Suppressor macrophage treated with lipopolysaccharide for 4 hours (primary cell): ENCODE measurements around the gene SLC9A9.

Experiments
- DNase-seq: peaks from one replicate; pipeline ENCODE4 v3.0.0-alpha.2; 2020

SLC9A9 gene

DNA sequence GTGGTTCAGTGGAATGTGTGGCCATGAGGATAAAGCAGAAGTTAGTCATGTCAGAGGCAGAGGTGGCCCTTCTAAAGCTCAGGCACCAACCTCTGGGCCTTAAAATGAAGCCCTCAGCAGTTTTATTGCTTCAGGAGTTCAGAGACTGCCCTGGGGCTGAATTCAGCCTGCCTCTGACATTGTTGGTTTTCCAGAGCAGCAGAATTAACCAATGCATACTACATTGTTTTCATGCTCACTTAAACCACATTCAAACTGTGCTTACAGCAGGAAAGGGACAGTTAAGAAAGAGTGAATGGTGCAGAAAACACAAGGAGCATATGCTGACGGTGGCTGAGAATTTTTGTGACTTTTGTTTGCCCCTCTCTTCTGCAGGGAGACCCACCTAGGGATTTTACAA is 408.5 kb downstream of the SLC9A9 start:
- DNase-seq, result no peak

- DNase-seq, result no peak
These were observed 410.9 kb downstream of the SLC9A9 start for GRCh38 chr3:143437405-143437804.

GRCh38 chr3:143436231-143436930 is 411.9 kb downstream of the SLC9A9 start:
- no peak for DNase-seq

GRCh38 chr3:143433787-143434378 is 414.4 kb downstream of the SLC9A9 start:
- peak; percentile 33 for DNase-seq

DNA sequence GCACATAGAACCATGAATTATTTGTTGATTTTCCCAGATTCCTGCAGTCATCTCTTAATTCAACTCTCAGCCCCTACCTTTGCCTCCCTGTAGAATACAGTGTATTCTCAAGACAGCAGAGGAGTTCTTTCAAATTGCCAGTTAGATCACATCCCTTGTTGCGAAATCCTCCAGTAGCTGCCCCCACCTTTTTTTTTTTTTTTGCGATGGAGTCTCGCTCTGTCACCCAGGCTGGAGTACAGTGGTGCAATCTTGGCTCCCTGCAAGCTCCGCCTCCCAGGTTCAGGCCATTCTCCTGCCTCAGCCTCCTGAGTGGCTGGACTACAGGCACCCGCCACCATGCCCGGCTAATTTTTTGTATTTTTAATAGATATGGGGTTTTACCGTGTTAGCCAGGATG is 417.0 kb downstream of the SLC9A9 start:
- peak; percentile 67 for DNase-seq

DNA sequence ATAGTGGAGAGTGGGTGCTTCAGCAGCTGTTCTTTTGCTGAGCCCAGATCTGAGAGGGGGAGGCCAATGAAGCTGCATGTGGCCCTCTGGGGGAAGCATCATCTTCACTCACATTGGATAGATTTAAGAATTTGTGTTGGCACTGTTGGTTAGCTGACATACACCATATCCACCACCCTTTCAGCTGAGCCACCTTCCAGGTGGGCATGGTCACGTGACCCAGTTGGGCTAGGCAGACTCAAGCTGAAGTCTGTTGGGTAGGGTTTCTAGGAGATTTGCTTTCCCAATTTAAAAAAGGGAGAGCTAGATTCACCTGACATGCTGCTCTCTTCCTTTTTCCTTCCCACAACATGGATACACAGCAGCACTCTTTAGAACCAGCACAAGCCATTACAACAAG is 417.7 kb downstream of the SLC9A9 start:
- no peak for DNase-seq

- DNase-seq, result peak; percentile 21
These were observed 418.4 kb downstream of the SLC9A9 start for GRCh38 chr3:143429628-143430514.

- no peak for DNase-seq
These were observed 420.0 kb downstream of the SLC9A9 start for GRCh38 chr3:143428294-143428693.

GRCh38 chr3:143427631-143428030 is 420.6 kb downstream of the SLC9A9 start:
- no peak for DNase-seq

GRCh38 chr3:143424874-143425273 is 423.4 kb downstream of the SLC9A9 start:
- DNase-seq, result no peak

GRCh38 chr3:143421556-143421955 is 426.7 kb downstream of the SLC9A9 start:
- DNase-seq, result no peak

GRCh38 chr3:143419611-143420010 is 428.7 kb downstream of the SLC9A9 start:
- DNase-seq, result no peak

GRCh38 chr3:143418391-143418790 is 429.9 kb downstream of the SLC9A9 start:
- DNase-seq, result no peak

- no peak for DNase-seq
These were observed 432.0 kb downstream of the SLC9A9 start for GRCh38 chr3:143416229-143416628.

DNA sequence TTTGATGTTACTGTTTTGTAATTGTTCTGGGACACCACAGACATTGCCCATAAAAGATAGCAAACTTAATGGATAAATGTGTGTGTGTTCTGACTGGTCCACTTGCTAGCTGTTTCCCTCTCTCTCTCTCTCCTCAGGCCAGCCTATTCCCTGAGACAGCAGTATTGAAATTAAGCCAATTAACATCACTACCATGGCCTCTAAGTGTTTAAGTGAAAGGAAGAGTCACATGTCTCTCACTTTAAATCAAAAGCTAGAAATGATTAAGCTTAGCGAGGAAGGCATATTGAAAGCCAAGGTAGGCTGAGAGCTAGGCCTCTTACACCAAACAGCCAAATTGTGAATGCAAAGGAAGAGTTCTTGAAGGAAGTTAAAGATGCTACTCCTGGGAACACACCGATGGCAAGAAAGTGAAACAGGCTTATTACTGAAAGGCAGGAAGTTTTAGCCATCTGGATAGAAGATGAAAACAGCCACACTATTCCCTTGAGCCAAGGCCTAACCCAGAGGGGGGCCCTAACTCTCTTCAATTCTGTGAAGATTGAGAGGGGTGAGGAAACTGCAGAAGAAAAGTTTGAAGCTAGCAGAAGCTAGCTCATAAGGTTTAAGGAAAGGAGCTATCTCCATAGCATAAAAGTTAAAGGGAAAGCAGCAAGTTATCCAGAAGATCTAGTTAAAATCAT is 433.6 kb downstream of the SLC9A9 start:
- DNase-seq, result no peak

DNA sequence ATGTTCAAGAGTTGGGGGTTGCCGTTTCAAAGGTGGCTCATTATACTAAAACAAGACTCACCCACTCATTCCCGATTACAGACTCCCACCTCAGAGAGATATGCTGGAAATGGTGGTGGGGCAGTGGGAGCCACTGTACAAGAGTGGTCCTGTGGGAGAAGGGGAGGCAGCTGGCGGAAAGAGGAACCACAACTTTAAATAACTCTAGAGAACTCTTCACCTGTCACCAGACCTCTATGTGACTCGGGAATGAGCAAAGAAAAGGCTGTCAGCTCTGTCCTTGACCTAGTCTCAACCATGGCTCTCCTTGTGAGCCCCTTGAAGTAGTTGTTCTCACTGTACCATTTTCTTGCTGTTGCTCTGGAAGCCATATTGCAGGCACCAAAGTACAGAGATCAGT is 434.9 kb downstream of the SLC9A9 start:
- DNase-seq, result no peak

- no peak for DNase-seq
These were observed 436.2 kb downstream of the SLC9A9 start for GRCh38 chr3:143412084-143412483.

GRCh38 chr3:143410259-143410658 is 438.0 kb downstream of the SLC9A9 start:
- DNase-seq, result peak; percentile 28

- no peak for DNase-seq
These were observed 439.5 kb downstream of the SLC9A9 start for GRCh38 chr3:143408771-143409170.

DNA sequence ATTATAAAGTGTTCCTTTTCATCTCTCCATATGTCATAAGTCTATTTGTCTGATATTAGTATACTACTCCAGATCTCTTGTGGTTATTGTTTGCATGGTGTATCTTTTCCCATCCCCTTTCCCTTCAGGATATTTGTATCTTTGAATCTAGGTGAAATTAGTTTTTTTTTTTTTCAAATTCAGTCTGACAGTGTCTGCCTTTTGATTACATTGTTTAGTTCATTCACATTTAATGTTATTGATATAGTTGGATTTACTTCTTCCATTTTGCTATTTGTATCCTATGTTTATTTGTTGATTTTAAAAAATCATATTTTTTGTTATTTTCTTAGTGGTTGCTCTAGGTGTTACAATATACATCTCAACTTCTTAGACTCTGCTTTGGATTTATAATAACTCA is 445.7 kb downstream of the SLC9A9 start:
- DNase-seq, result no peak

DNA sequence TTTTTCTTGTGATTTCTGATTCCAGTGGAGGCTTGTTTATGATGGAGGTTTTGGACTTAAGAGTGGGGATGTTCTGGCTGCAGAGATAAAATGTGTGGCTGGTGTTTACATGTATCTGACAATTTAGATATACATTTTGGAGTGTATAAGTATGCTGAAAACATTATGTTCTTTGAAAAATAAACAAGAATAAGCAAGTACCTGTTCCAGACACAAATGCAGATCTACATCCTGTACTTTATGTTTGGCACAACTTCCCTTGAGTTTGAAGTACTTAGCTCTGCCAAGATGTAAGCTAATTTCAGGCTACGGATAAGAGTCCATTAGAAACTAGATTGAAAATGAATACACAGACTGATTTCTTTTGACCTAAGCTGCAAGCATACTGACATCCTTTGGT is 451.5 kb downstream of the SLC9A9 start:
- no peak for DNase-seq

- peak; percentile 11 for DNase-seq
These were observed 458.9 kb downstream of the SLC9A9 start for GRCh38 chr3:143389388-143389787.

GRCh38 chr3:143387425-143387824 is 460.8 kb downstream of the SLC9A9 start:
- DNase-seq, result no peak
